Smooth muscle cell of the brain vasculature (primary cell): ENCODE data around the gene ADD3.

Source experiments
- DNase-seq: peaks from one replicate; pipeline ENCODE4 v3.0.0-alpha.2; 2012; ENCODE audit warnings: low read depth, low spot score

Gene ADD3

GRCh38 chr10:110150046-110150445 is 142.3 kb downstream of the ADD3 start:
- no peak for DNase-seq

GRCh38 chr10:110150981-110151380 is 143.2 kb downstream of the ADD3 start:
- no peak for DNase-seq

- no peak for DNase-seq
Measured at GRCh38 chr10:110151467-110151866, 143.7 kb downstream of the ADD3 start.

GRCh38 chr10:110151971-110152370 is 144.2 kb downstream of the ADD3 start:
- no peak for DNase-seq

GRCh38 chr10:110153396-110153795 is 145.6 kb downstream of the ADD3 start:
- no peak for DNase-seq

- DNase-seq, result no peak
Measured at GRCh38 chr10:110156046-110156445, 148.3 kb downstream of the ADD3 start.

GRCh38 chr10:110158051-110159005 is 150.5 kb downstream of the ADD3 start:
- no peak for DNase-seq

- no peak for DNase-seq
Measured at GRCh38 chr10:110160081-110160480, 152.3 kb downstream of the ADD3 start.

GRCh38 chr10:110160522-110160921 is 152.7 kb downstream of the ADD3 start:
- DNase-seq, result no peak

- no peak for DNase-seq
Measured at GRCh38 chr10:110162741-110163145, 155.0 kb downstream of the ADD3 start.

GRCh38 chr10:110163192-110163773 is 155.5 kb downstream of the ADD3 start:
- DNase-seq, result no peak

GRCh38 chr10:110163841-110164240 is 156.1 kb downstream of the ADD3 start:
- no peak for DNase-seq

- DNase-seq, result no peak
Measured at GRCh38 chr10:110165239-110165638, 157.5 kb downstream of the ADD3 start.

GRCh38 chr10:110167149-110167548 is 159.4 kb downstream of the ADD3 start:
- DNase-seq, result no peak

- no peak for DNase-seq
Measured at GRCh38 chr10:110168601-110169481, 161.1 kb downstream of the ADD3 start.

- DNase-seq, result no peak
Measured at GRCh38 chr10:110169586-110169985, 161.8 kb downstream of the ADD3 start.

- DNase-seq, result no peak
Measured at GRCh38 chr10:110170142-110170971, 162.6 kb downstream of the ADD3 start.

GRCh38 chr10:110171032-110171431 is 163.2 kb downstream of the ADD3 start:
- DNase-seq, result no peak

- DNase-seq, result no peak
Measured at GRCh38 chr10:110172155-110172554, 164.4 kb downstream of the ADD3 start.

- no peak for DNase-seq
Measured at GRCh38 chr10:110174201-110174600, 166.4 kb downstream of the ADD3 start.

- DNase-seq, result no peak
Measured at GRCh38 chr10:110174816-110175215, 167.0 kb downstream of the ADD3 start.
